Type B pancreatic cell (in vitro differentiated cells): ENCODE results near the gene CABP4. TPM values are rescaled to one million over a fixed set of nuclear protein-coding genes. Genes with fewer than 3 reads are reported as not detected.
"Not testable (repeated sequence)": the region's sequence is repeated elsewhere in the genome, so short reads cannot be mapped to it uniquely, and the experiment has no call there.

Experiments
- DNase-seq: peaks from one replicate; pipeline ENCODE4 v3.0.0; 2021; ENCODE audit warnings: mixed read lengths; ENCODE audit not compliant: unreplicated experiment; ENCODE audit errors: extremely low spot score
- H3K27ac Mint-ChIP-seq: 2 replicates; pipeline ENCODE4 v1.8.0; 2021; ENCODE audit warnings: mild to moderate bottlenecking, mixed read lengths
- H3K27me3 Mint-ChIP-seq: 2 replicates; pipeline ENCODE4 v1.8.0; 2021; ENCODE audit warnings: mixed read lengths
- H3K36me3 Mint-ChIP-seq: 2 replicates; pipeline ENCODE4 v1.8.0; 2021; ENCODE audit warnings: mixed read lengths
- H3K4me1 Mint-ChIP-seq: one replicate; pipeline ENCODE4 v1.8.0; 2021; ENCODE audit warnings: mixed read lengths; ENCODE audit not compliant: unreplicated experiment
- H3K4me3 Mint-ChIP-seq: 2 replicates; pipeline ENCODE4 v1.8.0; 2021; ENCODE audit warnings: mild to moderate bottlenecking, mixed read lengths
- H3K9me3 Mint-ChIP-seq: 2 replicates; pipeline ENCODE4 v1.8.0; 2021; ENCODE audit warnings: mixed read lengths
- total RNA-seq: library from RNA; stranded (reverse); gene quantifications from 2 replicates; pipeline ENCODE4 v1.2.1, GENCODE V29; 2021; ENCODE audit warnings: low replicate concordance
- TF ChIP-seq, protein P1 (sequence below): fragments of 200-600 bp; sonication (generic); conservative IDR thresholded peaks from 2 replicates; pipeline ENCODE4 v1.5.0; 2021; ENCODE audit warnings: antibody characterized with exemption, mild to moderate bottlenecking

Gene CABP4
- total RNA-seq, 1 donor from 2014 or later = not detected

DNA sequence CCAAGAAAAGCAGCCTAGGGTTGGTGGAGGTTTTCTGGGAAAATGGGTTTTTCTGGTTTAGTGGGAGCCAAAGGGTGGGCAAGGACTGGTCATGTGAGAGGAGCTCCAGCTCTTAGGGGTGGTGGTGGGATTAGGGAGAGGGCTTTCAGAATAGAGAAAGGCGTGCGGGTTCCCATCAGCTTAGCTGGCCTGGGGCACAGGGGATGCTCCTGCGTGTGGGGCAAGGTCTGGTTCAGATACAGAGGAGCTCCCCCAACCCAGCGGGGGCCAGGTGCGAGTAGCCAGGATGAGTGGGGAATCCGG, 13.3 kb downstream of the CABP4 start:
- no peaks in the 10 kb centered on the region for H3K36me3 Mint-ChIP-seq
- TF ChIP-seq, protein P1, sequence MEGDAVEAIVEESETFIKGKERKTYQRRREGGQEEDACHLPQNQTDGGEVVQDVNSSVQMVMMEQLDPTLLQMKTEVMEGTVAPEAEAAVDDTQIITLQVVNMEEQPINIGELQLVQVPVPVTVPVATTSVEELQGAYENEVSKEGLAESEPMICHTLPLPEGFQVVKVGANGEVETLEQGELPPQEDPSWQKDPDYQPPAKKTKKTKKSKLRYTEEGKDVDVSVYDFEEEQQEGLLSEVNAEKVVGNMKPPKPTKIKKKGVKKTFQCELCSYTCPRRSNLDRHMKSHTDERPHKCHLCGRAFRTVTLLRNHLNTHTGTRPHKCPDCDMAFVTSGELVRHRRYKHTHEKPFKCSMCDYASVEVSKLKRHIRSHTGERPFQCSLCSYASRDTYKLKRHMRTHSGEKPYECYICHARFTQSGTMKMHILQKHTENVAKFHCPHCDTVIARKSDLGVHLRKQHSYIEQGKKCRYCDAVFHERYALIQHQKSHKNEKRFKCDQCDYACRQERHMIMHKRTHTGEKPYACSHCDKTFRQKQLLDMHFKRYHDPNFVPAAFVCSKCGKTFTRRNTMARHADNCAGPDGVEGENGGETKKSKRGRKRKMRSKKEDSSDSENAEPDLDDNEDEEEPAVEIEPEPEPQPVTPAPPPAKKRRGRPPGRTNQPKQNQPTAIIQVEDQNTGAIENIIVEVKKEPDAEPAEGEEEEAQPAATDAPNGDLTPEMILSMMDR = no peak
- peak overlapping the region; percentile 92 for H3K4me3 Mint-ChIP-seq
- no peaks in the 10 kb centered on the region for H3K27me3 Mint-ChIP-seq
- H3K9me3 Mint-ChIP-seq = no peaks in the 10 kb centered on the region
- peaks cover 9% of the 10 kb centered on the region for H3K4me1 Mint-ChIP-seq
- DNase-seq = no peak
- H3K27ac Mint-ChIP-seq = peak overlapping the region; percentile 83

DNA sequence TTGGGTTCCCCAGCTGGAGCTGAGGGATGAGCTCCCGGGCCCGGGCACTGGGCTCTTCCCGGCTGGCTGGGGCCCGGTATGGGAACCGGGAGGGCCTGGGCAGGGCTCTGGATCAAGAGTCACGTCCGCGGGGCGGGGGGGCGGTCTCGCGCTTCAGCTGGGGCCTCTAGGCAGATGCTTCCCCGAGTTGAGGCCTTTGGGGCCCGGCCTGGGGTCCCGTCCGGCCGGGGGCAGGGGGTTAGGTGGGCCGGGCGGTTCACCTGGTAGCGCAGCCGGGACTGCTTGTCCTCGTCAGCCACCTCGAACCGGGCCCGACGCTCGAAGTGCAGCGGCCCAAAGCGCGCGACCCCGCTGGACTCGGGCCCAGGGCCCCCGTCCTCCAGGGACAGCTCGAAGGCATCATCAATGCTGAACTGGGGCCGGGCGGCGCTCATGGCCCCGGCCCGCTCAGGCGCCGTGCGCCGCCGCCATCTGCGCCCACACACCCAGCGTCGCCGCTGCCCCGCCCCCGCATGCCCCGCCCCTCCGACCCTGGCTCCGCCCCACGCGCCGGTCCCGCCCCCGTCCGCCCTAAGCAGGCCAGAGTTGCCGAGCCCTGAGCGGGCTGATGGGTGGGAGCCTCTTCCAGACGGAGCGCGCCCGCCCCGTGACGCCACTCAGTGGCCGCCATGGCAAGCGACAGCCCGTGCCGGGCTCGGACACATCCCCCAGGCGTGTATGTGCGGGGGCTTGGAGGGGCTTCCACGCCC, 13.8 kb downstream of the CABP4 start, which contains the start of gene TMEM134:
TSS of gene TMEM134 (minus strand) at position 493 of the 749 bp plus-strand sequence. CDS start at position 434, 59 bp downstream.
- peak within 1 kb of the TSS; percentile 92 for H3K4me3 Mint-ChIP-seq
- no peaks in the 10 kb centered on the region for H3K27me3 Mint-ChIP-seq
- peak within 1 kb of the TSS; percentile 83 for H3K27ac Mint-ChIP-seq
- peak; percentile 95 for DNase-seq
- H3K36me3 Mint-ChIP-seq = no peaks in the 10 kb centered on the region
- TF ChIP-seq, protein P1 = peak; percentile 62
- H3K4me1 Mint-ChIP-seq = peaks cover 9% of the 10 kb centered on the region
- no peaks in the 10 kb centered on the region for H3K9me3 Mint-ChIP-seq

DNA sequence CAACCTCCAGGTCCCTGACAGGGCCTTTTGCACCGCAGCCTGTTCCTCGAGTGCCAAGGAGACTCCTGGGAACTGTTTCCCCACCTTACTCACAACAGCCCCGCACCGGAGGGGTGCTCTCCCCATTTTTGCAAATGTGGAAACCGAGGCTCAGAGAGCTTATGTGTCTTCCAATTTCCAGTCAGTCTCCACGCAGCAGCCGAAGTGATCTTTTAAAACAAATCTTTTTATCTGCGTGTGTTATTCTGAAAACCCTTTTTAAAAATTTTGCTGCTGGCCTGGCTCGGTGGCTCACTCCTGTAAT, 14.3 kb downstream of the CABP4 start:
- no peaks in the 10 kb centered on the region for H3K36me3 Mint-ChIP-seq
- TF ChIP-seq, protein P1 = peak; percentile 10
- no peaks in the 10 kb centered on the region for H3K27me3 Mint-ChIP-seq
- peak overlapping the region; percentile 70 for H3K27ac Mint-ChIP-seq
- H3K4me1 Mint-ChIP-seq = peaks cover 9% of the 10 kb centered on the region
- DNase-seq = no peak
- H3K9me3 Mint-ChIP-seq = no peaks in the 10 kb centered on the region
- peak overlapping the region; percentile 92 for H3K4me3 Mint-ChIP-seq

DNA sequence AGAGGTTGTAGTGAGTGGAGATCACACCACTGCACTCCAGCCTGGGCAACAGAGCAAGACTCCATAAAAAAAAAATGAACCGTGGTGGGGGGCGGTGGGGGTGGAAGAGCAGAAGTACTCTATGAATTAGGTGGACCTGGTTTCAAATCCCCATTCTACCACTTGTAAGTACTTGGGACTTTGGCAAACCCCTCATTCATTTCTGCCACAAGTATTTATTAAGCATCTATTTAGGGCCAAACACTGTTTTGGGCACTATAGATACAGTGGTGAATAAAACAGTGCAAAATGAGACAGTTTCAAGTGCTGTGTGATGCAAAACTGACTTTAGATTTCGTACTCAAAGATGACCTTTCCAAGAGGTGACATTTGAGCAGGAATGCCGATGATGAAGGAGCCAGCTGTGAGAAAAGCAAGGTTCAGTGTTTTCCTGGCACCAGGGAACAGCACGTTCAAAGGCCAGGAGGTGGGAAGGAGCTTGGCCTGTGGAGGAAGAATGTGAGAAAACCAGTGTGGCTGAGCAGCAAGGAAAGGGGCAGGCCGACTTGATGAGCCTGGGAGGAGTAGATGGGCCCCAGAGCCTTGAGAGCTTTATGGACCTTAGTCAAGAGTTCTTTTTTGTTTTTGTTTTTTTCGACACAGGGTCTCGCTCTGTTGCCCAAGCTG, 15.3 kb downstream of the CABP4 start:
- no peak overlapping the region for H3K27ac Mint-ChIP-seq
- TF ChIP-seq, protein P1 = no peak
- no peaks in the 10 kb centered on the region for H3K36me3 Mint-ChIP-seq
- H3K4me3 Mint-ChIP-seq = peak overlapping the region; percentile 20
- no peaks in the 10 kb centered on the region for H3K27me3 Mint-ChIP-seq
- H3K4me1 Mint-ChIP-seq = peaks cover 5% of the 10 kb centered on the region
- DNase-seq = no peak
- no peaks in the 10 kb centered on the region for H3K9me3 Mint-ChIP-seq

DNA sequence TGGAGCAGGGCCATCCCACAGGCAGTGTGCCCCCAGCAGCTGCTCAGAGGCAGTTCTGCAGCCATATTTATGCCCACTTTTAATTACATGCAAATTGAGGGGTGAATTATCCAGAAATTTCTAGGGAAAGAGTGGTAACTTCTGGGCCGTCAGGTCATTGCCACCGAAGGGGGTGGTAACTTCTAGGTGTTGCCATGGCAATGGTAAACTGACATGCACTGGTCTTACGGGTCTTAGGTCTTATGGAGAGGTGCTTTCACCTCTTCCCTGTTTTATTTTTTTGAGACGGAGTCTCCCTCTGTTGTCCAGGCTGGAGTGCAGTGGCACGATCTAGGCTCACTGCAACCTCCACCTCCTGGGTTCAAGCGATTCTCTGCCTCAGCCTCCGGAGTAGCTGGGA, 17.7 kb downstream of the CABP4 start:
- Mint-ChIP-seq H3K36me3 (no peaks in the 10 kb centered on the region), H3K4me1 (no peaks in the 10 kb centered on the region), H3K9me3 (no peaks in the 10 kb centered on the region), H3K4me3 (no peak overlapping the region), H3K27ac (no peak overlapping the region), H3K27me3 (no peaks in the 10 kb centered on the region)
- no peak for DNase-seq
- TF ChIP-seq, protein P1 = no peak

DNA sequence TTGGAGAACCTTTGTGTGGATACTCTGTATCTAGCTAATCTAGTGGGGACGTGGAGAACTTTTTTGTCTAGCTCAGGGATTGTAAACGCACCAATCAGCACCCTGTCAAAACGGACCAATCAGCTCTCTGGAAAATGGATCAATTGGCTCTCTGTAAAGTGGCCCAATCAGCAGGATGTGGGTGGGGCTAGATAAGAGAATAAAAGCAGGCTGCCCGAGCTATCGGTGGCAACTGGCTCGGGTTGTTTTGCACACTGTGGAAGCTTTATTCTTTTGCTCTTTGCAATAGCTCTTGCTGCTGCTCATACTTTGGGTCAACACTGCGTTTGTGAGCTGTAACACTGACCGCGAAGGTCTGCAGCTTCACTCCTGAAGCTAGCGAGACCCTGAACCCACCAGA, 21.5 kb downstream of the CABP4 start:
- H3K4me1 Mint-ChIP-seq, H3K4me3 Mint-ChIP-seq, H3K27me3 Mint-ChIP-seq, H3K27ac Mint-ChIP-seq, DNase-seq, H3K36me3 Mint-ChIP-seq, H3K9me3 Mint-ChIP-seq: not testable (repeated sequence)

DNA sequence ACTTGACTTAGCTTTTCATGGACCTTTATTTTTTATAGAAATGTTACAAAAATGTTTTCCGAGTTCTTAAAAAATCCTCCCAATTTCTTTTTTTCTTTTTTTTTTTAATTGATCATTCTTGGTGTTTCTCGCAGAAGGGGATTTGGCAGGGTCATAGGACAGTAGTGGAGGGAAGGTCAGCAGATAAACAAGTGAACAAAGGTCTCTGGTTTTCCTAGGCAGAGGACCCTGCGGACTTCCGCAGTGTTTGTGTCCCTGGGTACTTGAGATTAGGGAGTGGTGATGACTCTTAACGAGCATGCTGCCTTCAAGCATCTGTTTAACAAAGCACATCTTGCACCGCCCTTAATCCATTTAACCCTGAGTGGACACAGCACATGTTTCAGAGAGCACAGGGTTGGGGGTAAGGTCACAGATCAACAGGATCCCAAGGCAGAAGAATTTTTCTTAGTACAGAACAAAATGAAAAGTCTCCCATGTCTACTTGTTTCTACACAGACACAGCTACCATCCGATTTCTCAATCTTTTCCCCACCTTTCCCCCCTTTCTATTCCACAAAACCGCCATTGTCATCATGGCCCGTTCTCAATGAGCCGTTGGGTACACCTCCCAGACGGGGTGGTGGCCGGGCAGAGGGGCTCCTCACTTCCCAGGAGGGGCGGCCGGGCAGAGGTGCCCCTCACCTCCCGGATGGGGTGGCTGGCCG, 22.3 kb downstream of the CABP4 start:
- not testable (repeated sequence) for H3K9me3 Mint-ChIP-seq, H3K27me3 Mint-ChIP-seq, H3K36me3 Mint-ChIP-seq, H3K27ac Mint-ChIP-seq, H3K4me3 Mint-ChIP-seq, H3K4me1 Mint-ChIP-seq, DNase-seq
